Measurements from ENCODE around the gene ADO.

DNA sequence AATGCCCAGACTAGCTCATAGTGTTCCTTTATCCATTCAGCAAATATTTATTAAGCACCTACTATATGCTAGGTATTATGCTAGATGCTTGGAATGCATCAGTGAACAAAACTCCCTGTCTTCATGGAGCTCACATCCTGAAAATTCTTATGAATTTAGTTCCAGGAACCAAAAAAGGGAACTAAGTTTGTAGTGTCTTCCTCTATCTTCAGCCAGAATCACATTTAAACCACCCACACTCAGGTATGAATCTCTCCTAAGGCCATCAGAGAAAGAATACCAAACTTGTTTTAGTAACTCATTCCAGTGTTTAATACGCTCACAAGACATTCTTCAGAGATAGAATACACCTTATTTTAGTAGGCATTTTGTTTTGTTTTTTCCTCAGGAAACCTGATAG lies 21.8 kb downstream of the ADO start:
- TF ChIP-seq RFX5 (IDR thresholded peaks at IDR 0.05; ENCODE audit: low read length) (no peak), POLR2AphosphoS5 (IDR thresholded peaks at IDR 0.05; ENCODE audit: low read depth, low read length) (no peak), YY1 (IDR thresholded peaks at IDR 0.05; ENCODE audit: low read depth) (no peak), FOXJ3 (CRISPR knock-in tag; IDR thresholded peaks at IDR 0.05) (no peak), SMC3 (IDR thresholded peaks at IDR 0.05; ENCODE audit: low read depth, low read length) (no peak)
- TF ChIP-seq, protein P1, sequence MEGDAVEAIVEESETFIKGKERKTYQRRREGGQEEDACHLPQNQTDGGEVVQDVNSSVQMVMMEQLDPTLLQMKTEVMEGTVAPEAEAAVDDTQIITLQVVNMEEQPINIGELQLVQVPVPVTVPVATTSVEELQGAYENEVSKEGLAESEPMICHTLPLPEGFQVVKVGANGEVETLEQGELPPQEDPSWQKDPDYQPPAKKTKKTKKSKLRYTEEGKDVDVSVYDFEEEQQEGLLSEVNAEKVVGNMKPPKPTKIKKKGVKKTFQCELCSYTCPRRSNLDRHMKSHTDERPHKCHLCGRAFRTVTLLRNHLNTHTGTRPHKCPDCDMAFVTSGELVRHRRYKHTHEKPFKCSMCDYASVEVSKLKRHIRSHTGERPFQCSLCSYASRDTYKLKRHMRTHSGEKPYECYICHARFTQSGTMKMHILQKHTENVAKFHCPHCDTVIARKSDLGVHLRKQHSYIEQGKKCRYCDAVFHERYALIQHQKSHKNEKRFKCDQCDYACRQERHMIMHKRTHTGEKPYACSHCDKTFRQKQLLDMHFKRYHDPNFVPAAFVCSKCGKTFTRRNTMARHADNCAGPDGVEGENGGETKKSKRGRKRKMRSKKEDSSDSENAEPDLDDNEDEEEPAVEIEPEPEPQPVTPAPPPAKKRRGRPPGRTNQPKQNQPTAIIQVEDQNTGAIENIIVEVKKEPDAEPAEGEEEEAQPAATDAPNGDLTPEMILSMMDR (IDR thresholded peaks at IDR 0.05) = no peak
- TF ChIP-seq, protein P2, sequence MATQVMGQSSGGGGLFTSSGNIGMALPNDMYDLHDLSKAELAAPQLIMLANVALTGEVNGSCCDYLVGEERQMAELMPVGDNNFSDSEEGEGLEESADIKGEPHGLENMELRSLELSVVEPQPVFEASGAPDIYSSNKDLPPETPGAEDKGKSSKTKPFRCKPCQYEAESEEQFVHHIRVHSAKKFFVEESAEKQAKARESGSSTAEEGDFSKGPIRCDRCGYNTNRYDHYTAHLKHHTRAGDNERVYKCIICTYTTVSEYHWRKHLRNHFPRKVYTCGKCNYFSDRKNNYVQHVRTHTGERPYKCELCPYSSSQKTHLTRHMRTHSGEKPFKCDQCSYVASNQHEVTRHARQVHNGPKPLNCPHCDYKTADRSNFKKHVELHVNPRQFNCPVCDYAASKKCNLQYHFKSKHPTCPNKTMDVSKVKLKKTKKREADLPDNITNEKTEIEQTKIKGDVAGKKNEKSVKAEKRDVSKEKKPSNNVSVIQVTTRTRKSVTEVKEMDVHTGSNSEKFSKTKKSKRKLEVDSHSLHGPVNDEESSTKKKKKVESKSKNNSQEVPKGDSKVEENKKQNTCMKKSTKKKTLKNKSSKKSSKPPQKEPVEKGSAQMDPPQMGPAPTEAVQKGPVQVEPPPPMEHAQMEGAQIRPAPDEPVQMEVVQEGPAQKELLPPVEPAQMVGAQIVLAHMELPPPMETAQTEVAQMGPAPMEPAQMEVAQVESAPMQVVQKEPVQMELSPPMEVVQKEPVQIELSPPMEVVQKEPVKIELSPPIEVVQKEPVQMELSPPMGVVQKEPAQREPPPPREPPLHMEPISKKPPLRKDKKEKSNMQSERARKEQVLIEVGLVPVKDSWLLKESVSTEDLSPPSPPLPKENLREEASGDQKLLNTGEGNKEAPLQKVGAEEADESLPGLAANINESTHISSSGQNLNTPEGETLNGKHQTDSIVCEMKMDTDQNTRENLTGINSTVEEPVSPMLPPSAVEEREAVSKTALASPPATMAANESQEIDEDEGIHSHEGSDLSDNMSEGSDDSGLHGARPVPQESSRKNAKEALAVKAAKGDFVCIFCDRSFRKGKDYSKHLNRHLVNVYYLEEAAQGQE (IDR thresholded peaks at IDR 0.05; ENCODE audit: low read depth, low read length) = no peak
- TF ChIP-seq, protein P3, sequence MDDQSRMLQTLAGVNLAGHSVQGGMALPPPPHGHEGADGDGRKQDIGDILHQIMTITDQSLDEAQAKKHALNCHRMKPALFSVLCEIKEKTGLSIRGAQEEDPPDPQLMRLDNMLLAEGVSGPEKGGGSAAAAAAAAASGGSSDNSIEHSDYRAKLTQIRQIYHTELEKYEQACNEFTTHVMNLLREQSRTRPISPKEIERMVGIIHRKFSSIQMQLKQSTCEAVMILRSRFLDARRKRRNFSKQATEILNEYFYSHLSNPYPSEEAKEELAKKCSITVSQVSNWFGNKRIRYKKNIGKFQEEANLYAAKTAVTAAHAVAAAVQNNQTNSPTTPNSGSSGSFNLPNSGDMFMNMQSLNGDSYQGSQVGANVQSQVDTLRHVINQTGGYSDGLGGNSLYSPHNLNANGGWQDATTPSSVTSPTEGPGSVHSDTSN (IDR thresholded peaks at IDR 0.05) = no peak
- TF ChIP-seq, protein P4, sequence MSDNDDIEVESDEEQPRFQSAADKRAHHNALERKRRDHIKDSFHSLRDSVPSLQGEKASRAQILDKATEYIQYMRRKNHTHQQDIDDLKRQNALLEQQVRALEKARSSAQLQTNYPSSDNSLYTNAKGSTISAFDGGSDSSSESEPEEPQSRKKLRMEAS (IDR thresholded peaks at IDR 0.05; ENCODE audit: low read depth) = no peak

Measured in SK-N-SH (cell line).